Breast epithelium (tissue), 3 donors: ENCODE data around the gene KIF21A.

Source experiments
- POLR2A ChIP-seq: fragments of 450-650 bp; IDR thresholded peaks from one replicate; pipeline ENCODE4 v1.6.1; 2016; ENCODE audit warnings: antibody characterized with exemption, mild to moderate bottlenecking, moderate library complexity
- POLR2AphosphoS5 ChIP-seq, 3 donors: sonication (generic); formaldehyde crosslinking; IDR thresholded peaks; one replicate each; pipeline ENCODE4 v1.6.1; 2017; ENCODE audit warnings: antibody characterized with exemption in 3 of 3

DNA sequence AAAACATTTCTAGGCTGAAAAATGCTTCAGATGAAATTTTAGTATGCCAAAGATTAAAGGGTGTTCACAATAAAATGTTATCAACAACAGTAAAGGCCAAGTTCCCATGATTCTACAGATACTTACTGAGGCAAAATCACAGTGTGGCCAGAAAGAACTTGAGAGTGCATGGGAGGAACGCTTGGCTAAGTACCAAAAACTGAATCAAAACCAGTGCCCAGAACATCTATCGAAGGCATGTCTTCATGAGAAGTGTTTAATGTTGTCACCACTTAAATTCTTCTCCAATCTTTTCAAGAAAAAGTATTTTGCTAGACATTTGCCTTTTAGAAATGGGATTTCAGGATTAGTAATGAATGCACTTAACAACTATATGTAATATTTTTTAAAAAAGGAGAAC is 41.5 kb downstream of the KIF21A start:
- TF ChIP-seq POLR2A (no peak), POLR2AphosphoS5 (IDR thresholded peaks at IDR 0.05) (no peak)
